ENCODE results near the gene SELL.

GRCh38 chr1:169733924-169734323 is 22.5 kb upstream of the SELL start, which contains the start of gene SELE:
- TF ChIP-seq CTCF (IDR thresholded peaks at IDR 0.05; ENCODE audit: poor library complexity) (no peak), EZH2phosphoT487 (IDR thresholded peaks at IDR 0.05; ENCODE audit: low read depth, severe bottlenecking, unreplicated experiment) (no peak)
